Stimulated activated CD4-positive, alpha-beta T cell treated with anti-CD3 and anti-CD28 coated beads, Interleukin-12 subunit alpha, Interleukin-12 subunit beta, amount 100 ng/mL, for 48 hours (primary cell): ENCODE results near the gene USP48.
A peak's percentile ranks its signal among the peaks of the same experiment; 100 is the strongest.
"Not testable (repeated sequence)": the region's sequence is repeated elsewhere in the genome, so short reads cannot be mapped to it uniquely, and the experiment has no call there.

ENCODE experiments used
- DNase-seq, 3 donors: peaks; one replicate each; pipeline ENCODE4 v3.0.0-alpha.2; 2020; ENCODE audit warnings: low read depth in 2 of 3, low spot score in 1 of 3

The USP48 gene

GRCh38 chr1:21814981-21815582 lies 32.1 kb upstream of the USP48 start:
- no peak for DNase-seq

- DNase-seq = no peak
These were observed 31.4 kb upstream of the USP48 start for GRCh38 chr1:21814241-21814918.

DNA sequence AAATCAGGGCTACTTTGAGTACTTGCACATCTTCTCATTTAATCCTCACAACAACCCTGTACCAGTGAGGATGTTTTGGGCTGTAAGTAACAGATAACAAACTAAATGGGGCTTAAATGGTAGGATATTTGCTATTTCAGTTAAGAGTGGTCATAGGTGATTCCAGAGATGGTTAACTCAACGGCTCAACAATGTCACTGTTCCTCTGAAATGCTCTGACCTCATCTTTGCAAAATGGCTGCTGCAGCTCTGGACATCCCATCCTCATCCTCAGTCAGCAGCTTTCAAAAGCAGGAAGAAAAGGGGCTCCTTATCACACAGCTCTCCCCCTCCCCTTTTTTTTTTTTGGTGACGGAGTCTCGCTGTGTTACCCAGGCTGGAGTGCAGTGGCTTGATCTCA lies 30.6 kb upstream of the USP48 start:
- no peak for DNase-seq

GRCh38 chr1:21811875-21812305 lies 28.9 kb upstream of the USP48 start, which contains the start of gene LDLRAD2:
Gene LDLRAD2, plus strand, starts transcription at chr1:21812265. Its CDS starts 187 bp downstream, at chr1:21812452.
- DNase-seq = no peak

GRCh38 chr1:21804536-21804935 lies 21.6 kb upstream of the USP48 start:
- DNase-seq = no peak

GRCh38 chr1:21801100-21801499 lies 18.2 kb upstream of the USP48 start:
- no peak for DNase-seq

DNA sequence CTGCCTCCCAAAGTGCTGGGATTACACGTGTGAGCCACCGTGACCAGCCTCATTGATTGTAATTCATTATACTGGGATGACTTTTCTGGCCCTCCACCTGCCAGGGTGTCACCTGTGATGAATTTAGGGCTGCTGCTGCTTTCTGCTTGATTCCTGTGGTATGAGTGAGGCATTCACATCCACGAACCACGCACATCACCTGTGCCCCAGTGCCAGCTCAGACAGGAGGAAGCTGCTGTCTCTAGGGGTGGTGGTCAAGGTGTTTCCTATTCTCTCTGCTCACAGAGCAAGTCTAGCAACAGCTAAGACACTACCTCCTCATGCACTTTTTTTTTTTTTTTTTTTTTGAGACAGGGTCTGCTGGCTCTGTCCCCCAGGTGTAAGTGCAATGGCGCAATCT lies 16.8 kb upstream of the USP48 start:
- no peak for DNase-seq

GRCh38 chr1:21795075-21795474 lies 12.1 kb upstream of the USP48 start:
- no peak for DNase-seq

DNA sequence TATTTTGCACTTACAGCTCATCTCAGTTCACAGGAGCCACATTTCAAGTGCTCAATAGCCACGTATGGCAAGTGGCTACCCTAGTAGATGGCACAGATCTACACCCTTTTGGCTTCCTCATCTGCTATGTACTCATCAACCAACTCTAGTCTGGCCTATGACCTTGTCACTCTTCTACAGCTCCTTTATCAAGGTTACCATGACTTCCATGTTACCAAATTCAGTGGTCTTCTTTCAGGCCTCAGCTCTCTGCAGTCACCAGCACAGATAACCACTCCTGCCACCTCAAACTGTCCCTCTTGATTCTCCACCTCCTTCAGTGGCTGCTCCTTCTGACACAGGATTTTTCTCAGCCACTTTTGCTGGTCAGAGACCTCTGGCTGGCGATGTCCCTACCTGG lies 11.7 kb upstream of the USP48 start:
- no peak for DNase-seq

DNA sequence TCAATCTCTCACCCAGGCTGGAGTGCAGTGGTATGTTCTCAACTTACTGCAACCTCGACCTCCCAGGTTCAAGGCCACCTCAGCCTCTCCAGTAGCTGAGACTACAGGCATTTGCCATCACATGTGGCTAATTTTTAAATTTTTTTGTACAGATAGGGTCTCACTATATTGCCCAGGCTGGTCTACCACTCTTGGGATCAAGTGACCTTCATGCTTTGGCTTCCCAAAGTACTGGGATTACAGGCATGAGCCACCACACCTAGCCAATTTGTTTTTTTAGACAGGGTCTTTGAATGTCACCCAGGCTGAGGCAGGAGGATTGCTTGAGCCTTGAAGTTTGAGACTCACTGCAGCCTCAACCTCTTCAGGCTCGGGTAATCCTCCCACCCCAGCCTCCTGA lies 10.2 kb upstream of the USP48 start:
- DNase-seq = no peak

DNA sequence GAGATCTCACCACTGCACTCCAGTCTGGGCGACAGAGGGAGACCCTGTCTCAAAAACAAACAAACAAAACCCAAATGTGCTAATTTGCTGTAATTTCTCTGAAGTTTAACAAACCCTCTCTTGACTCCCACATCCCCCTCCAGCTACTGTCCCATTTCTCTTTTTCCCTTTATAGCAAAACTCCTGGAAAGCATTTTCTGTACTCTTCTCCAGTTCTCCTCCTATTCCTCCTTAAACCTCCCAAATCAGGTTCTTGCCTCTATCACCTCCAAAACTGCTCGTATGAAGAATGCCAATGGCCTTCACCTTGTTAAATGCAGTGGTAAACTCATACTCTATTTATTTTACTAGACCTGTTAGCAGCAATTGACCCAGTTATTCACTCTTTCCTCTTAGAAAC lies 3.7 kb upstream of the USP48 start:
- DNase-seq = no peak

GRCh38 chr1:21785764-21786163 lies 2.8 kb upstream of the USP48 start:
- DNase-seq = not testable (repeated sequence)

- no peak for DNase-seq
These were observed 992 bp upstream of the USP48 start for GRCh38 chr1:21783679-21784603.

- DNase-seq = peak; percentile 15 to 54 (median 44)
These were observed 541 bp downstream of the USP48 start for GRCh38 chr1:21782349-21782867.

DNA sequence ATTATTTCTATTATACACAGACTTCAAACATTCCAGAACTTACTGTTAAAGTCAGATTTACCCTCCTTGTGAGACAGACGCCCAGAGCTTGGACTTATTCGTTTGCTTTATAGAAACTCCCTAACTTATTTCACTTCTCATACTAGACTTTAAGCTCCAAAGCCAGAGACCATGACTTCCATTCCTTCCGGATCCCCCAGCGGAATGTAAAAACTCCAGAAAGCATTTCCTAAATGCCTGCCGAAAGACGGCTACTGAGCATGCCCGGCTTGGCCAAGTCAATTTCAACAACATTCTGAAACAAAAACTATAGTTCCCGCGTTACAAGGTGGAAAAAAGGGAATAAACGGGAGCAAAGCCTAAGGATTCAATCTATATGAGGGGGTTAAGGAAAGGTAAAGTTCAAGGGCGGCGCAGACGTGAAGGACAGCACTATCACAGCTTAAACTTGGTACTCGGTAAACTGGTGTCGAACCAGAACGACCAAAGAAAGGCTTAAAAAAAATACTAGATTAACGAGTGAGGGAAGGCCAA lies 1.1 kb downstream of the USP48 start:
- DNase-seq = no peak

DNA sequence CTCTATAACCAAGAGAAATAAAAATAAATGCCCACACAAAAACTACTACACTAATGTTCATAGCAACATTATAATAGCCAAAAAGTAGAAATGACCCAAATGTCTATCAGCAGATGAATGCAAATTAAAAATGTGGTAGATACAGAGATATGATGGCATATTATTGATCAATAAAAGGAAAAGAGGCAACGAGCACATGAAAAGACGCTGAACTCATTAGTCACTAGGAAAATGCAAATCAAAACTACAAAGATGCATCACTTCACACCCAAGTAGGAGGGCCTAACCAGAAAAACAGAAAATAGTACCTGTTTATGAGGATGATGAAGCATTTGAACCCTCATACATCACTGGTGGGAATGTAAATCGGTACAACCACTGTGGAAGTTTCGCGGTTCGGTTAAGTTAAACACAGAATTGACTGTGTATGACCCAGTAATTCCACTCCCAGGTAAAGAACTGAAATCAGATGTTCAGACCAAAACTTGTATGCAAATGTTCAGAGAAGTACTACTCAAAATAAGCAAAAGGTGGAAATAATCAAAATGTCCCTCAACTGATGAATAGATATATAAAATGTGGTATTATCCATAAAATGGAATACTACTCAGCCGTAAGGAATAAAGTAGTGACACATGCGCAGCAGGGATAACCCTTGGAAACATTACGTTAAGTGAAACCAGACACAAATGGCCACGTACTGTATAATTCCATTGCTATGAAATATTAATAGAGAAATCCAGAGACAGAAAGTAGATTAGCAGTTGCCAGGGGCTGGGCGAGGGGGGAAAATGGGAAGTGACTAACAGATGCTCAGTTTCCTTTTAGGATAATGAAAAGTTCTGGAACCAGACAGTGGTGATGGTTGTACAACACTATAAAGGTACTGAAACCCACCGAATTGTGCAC lies 3.1 kb downstream of the USP48 start:
- peak; percentile 48 to 59 (median 48) for DNase-seq

DNA sequence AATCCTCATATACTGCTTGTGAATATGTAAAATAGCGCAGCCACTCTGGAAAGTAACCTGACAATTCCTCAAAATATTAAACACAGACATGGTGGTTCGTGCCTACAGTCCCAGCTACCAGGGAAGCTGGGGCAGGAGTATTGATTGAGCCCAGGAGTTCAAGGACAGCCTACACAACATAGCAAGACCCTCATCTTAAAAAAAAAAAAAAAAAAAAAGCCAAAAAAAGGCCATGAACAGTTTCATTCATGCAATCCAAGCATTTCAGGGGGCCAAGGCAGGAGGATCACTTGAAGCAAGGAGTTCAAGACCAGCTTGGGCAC lies 4.6 kb downstream of the USP48 start:
- no peak for DNase-seq

DNA sequence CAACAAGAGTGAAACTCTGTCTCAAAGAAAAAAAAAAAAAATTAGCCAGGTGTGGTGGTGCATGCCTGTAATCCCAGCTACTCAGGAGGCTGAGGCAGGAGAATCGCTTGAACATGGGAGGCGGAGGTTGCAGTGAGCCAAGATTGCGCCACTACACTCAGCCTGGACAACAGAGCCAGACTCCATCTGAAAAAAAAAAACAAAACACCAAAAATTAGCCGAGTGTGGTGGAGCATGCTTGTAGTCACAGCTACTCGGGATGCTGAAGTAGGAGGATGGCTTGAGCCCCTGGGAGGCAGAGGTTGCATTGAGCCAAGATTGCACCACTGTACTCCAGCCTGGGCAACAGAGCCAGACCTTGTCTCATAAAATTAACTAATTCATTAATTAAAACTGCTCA lies 6.0 kb downstream of the USP48 start:
- DNase-seq = not testable (repeated sequence)

GRCh38 chr1:21775985-21776562 lies 6.9 kb downstream of the USP48 start:
- DNase-seq = no peak

- no peak for DNase-seq
These were observed 7.4 kb downstream of the USP48 start for GRCh38 chr1:21775550-21775914.
